ENCODE measurements around the gene FUT1. TPM values are rescaled to one million over a fixed set of nuclear protein-coding genes. Genes with fewer than 3 reads are reported as not detected.

Gene FUT1
- total and polyA plus RNA-seq, 2 donors (not counting 3 experiments of a cell fraction or from before 2014, with no cell fraction given), result 1.9 to 4.8 TPM

DNA sequence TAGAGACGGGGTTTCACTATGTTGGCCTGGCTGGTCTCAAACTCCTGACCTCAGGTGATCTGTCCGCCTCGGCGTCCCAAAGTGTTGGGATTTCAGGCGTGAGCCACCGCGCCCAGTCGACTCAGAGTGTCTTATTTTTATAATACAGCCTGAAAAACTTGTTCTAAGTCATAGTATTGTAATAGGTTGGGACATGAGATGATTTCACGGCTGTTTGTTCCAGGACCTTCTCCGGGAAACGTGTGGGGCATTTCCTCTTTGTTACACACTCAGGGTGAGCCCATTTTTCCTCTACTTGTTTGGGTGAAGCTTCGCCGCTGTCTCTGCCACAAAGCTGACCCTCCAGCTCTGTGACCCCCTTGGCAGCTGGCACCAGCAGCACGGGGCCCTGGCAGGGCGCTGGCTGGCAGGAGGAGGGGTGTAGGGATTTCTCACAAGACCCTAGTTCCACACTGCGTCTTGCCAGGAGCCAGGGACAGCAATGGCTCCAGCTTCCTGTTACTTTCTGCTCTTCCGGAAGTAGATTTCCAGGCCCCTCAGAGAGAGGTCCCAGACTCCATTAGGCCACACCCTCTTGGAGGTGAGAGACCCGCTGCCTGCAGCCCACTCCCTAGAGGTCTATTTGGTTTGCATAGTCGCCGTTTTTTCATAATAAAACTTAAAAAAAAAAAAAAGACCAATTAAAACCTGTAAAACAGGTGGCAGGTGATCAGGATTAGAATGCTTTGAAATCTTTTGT, 18.5 kb upstream of the FUT1 start:
- H3K4me2 ChIP-seq (ENCODE audit: insufficient read depth, low read length), result no peak overlapping the region
- no TSS peak for BruUV-seq (replicated peaks)
- no peaks in the 10 kb centered on the region for H4K20me1 ChIP-seq (replicated peaks; ENCODE audit: control insufficient read depth, extremely low read depth, insufficient read depth, low read length)
- TF ChIP-seq GATA2 (IDR thresholded peaks at IDR 0.05; ENCODE audit: insufficient read depth, insufficient read length, low read depth, low read length), result no peak
- no peak for TF ChIP-seq POLR2A (IDR thresholded peaks at IDR 0.05; ENCODE audit: low read depth, low read length)
- no peak for TF ChIP-seq JUN (IDR thresholded peaks at IDR 0.05; ENCODE audit: borderline replicate concordance, insufficient read depth, insufficient read length, low read depth)
- TF ChIP-seq EZH2 (IDR thresholded peaks at IDR 0.05; ENCODE audit: borderline replicate concordance, low read depth, low read length, severe bottlenecking), result no peak
- no peak for TF ChIP-seq FOS (IDR thresholded peaks at IDR 0.05; ENCODE audit: borderline replicate concordance, insufficient read depth, low read length)
- TF ChIP-seq MYC (IDR thresholded peaks at IDR 0.05; ENCODE audit: low read depth, low read length), result no peak
- no peak for TF ChIP-seq POLR2AphosphoS5 (IDR thresholded peaks at IDR 0.05; ENCODE audit: insufficient read depth, low read depth, low read length)
- TF ChIP-seq, protein P1, sequence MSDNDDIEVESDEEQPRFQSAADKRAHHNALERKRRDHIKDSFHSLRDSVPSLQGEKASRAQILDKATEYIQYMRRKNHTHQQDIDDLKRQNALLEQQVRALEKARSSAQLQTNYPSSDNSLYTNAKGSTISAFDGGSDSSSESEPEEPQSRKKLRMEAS (IDR thresholded peaks at IDR 0.05; ENCODE audit: insufficient read depth, insufficient read length), result no peak
- TF ChIP-seq, protein P2, sequence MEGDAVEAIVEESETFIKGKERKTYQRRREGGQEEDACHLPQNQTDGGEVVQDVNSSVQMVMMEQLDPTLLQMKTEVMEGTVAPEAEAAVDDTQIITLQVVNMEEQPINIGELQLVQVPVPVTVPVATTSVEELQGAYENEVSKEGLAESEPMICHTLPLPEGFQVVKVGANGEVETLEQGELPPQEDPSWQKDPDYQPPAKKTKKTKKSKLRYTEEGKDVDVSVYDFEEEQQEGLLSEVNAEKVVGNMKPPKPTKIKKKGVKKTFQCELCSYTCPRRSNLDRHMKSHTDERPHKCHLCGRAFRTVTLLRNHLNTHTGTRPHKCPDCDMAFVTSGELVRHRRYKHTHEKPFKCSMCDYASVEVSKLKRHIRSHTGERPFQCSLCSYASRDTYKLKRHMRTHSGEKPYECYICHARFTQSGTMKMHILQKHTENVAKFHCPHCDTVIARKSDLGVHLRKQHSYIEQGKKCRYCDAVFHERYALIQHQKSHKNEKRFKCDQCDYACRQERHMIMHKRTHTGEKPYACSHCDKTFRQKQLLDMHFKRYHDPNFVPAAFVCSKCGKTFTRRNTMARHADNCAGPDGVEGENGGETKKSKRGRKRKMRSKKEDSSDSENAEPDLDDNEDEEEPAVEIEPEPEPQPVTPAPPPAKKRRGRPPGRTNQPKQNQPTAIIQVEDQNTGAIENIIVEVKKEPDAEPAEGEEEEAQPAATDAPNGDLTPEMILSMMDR (IDR thresholded peaks at IDR 0.05; ENCODE audit: extremely low read depth in 1 of 2, insufficient read depth in 1 of 2, low read depth in 1 of 2, low read length in 2 of 2), result no peak
- dilution Hi-C loops (cut with MboI; ENCODE audit: extremely low pct_ligation_motif_present, low sequenced_read_pairs) (no loop called here), intact Hi-C loops (cut with micrococcal nuclease) (no loop called here)
- FAIRE-seq (no peak), DNase-seq (ENCODE audit: low read depth, low spot score) (no peak)
- H3K36me3 ChIP-seq (ENCODE audit: control insufficient read depth in 2 of 2, extremely low read depth in 1 of 2, insufficient read depth in 2 of 2, low read length in 2 of 2), result no peaks in the 10 kb centered on the region
- H3K27me3 ChIP-seq (ENCODE audit: control insufficient read depth in 2 of 2, insufficient read depth in 2 of 2, low read length in 2 of 2), result no peaks in the 10 kb centered on the region
- peak overlapping the region; percentile 54 for H2AFZ ChIP-seq (ENCODE audit: low read depth, low read length)
- no peaks in the 10 kb centered on the region for H3K79me2 ChIP-seq (ENCODE audit: control insufficient read depth, insufficient read depth, low read length)
- no peak overlapping the region for H3K9ac ChIP-seq (replicated peaks; ENCODE audit: extremely low read depth, insufficient read depth, low read length)
- H3K27ac ChIP-seq (ENCODE audit: insufficient read depth, low read depth, low read length), result no peak overlapping the region
- no peaks in the 10 kb centered on the region for H3K9me3 ChIP-seq (replicated peaks; ENCODE audit: control insufficient read depth, insufficient read depth, low read length)
- no peak overlapping the region for H3K4me3 ChIP-seq (replicated peaks in 1 of 3; ENCODE audit: insufficient read depth in 1 of 3, low read depth in 1 of 3, low read length in 3 of 3)
- ChIA-PET POLR2A (no interaction called here), CTCF (interaction anchor here (1.4 to 1.7 kb wide), 2 partner anchors 18 to 72 kb away, joined by 4 to 5 read pairs; no protein-coding TSS in a partner anchor)
- H3K9me1 ChIP-seq (replicated peaks; ENCODE audit: control insufficient read depth, extremely low read depth, insufficient read depth, low read length), result no peaks in the 10 kb centered on the region
- no peaks in the 10 kb centered on the region for H3K4me1 ChIP-seq (ENCODE audit: control insufficient read depth, extremely low read depth, insufficient read depth, low read length)
